B cell (primary cell): ENCODE results near the gene SEPTIN2.

Source experiments
- CTCF ChIP-seq: fragments of 200-600 bp; IDR thresholded peaks from one replicate; pipeline ENCODE4 v1.8.0; 2022; ENCODE audit warnings: antibody characterized with exemption, mild to moderate bottlenecking
- EZH2 ChIP-seq: IDR thresholded peaks from 2 replicates; pipeline ENCODE4 v1.6.1; 2012; ENCODE audit warnings: borderline replicate concordance, low read depth, mild to moderate bottlenecking, moderate library complexity, low read length; ENCODE audit not compliant: insufficient read depth, poor library complexity, severe bottlenecking

GRCh38 chr2:241350530-241350877 lies 34.8 kb downstream of the SEPTIN2 start:
- no peak for TF ChIP-seq CTCF
- no peak for TF ChIP-seq EZH2
